Ishikawa (cell line): Measurements from ENCODE around the gene SLAIN1.

Experiments
- CREB1 ChIP-seq: IDR thresholded peaks from 2 replicates; pipeline ENCODE4 v1.6.1; 2012; ENCODE audit warnings: low read depth
- EGR1 ChIP-seq: IDR thresholded peaks from 2 replicates; pipeline ENCODE4 v1.6.1; 2012
- EP300 ChIP-seq: IDR thresholded peaks from 2 replicates; pipeline ENCODE4 v1.6.1; 2012; ENCODE audit warnings: borderline replicate concordance
- NFIC ChIP-seq: IDR thresholded peaks from 2 replicates; pipeline ENCODE4 v1.6.1; 2012
- RAD21 ChIP-seq: IDR thresholded peaks from 2 replicates; pipeline ENCODE4 v1.6.1; 2012; ENCODE audit warnings: low read depth
- REST ChIP-seq: IDR thresholded peaks from 2 replicates; pipeline ENCODE4 v1.6.1; 2012; ENCODE audit warnings: low read depth, mild to moderate bottlenecking
- TAF1 ChIP-seq: IDR thresholded peaks from 2 replicates; pipeline ENCODE4 v1.6.1; 2012; ENCODE audit warnings: low read depth, mild to moderate bottlenecking
- USF1 ChIP-seq: IDR thresholded peaks from 2 replicates; pipeline ENCODE4 v1.6.1; 2012
- YY1 ChIP-seq: IDR thresholded peaks from 2 replicates; pipeline ENCODE4 v1.6.1; 2012; ENCODE audit warnings: low read depth
- ZBTB7A ChIP-seq: IDR thresholded peaks from 2 replicates; pipeline ENCODE4 v1.6.1; 2012; ENCODE audit warnings: low read depth

- no peak for TF ChIP-seq TAF1
- no peak for TF ChIP-seq RAD21
- TF ChIP-seq EGR1, result no peak
- no peak for TF ChIP-seq EP300
- no peak for TF ChIP-seq ZBTB7A
- TF ChIP-seq CREB1, result no peak
- no peak for TF ChIP-seq REST
- TF ChIP-seq YY1, result no peak
- no peak for TF ChIP-seq USF1
- TF ChIP-seq NFIC, result no peak
Measured at GRCh38 chr13:77716692-77717091, 19.2 kb downstream of the SLAIN1 start.
